ENCODE results near the gene MITD1. TPM values are rescaled to one million over a fixed set of nuclear protein-coding genes. Genes with fewer than 3 reads are reported as not detected.

The MITD1 gene
- total RNA-seq, 2 experiments from 2014 or later = 49.8 to 55.9 TPM

DNA sequence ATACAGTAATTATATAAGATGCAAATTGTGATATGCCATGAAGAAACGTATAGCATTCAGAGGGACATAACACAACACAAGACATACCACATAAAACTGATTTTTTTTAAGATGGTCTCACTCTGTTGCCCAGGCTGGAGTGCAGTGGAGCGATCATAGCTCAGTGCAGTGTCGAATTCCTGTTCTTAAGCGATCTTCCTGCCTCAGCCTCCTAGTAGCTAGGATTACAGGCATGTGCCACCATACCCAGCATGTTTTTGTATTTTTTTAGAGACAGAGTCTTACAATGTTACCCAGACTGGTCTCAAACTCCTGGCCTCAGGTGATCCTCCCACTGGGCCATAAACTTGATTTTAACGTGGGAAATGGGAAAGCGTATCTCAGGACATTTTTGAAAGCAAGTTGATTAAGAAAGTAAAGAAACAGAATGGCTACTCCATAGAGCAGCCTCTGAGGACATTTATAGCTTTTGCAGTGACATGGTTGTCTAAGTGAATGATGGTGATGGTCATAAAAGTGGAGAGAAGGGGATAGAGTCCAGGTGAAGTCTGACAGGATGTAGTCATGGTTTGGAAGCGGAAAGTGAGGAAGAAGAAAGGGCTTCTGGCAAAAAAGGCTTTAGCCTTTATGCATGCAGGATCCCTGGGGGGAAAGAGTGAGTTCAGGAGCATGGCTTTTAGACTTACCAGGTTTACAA lies 28.5 kb downstream of the MITD1 start:
- intact Hi-C loops (cut with micrococcal nuclease) = loop anchor here (10.0 kb wide), 1 partner anchor 182 kb away; the partner anchor contains the start of genes EIF5B and TXNDC9
- Mint-ChIP-seq H3K9me3 (no peaks in the 10 kb centered on the region), H3K27me3 (no peaks in the 10 kb centered on the region), H3K4me1 (ENCODE audit: low read depth) (peaks cover 32% of the 10 kb centered on the region), H3K27ac (no peak overlapping the region), H3K36me3 (ENCODE audit: low read depth) (peaks cover 2% of the 10 kb centered on the region), H3K4me3 (no peak overlapping the region)
- POLR2A ChIA-PET = interaction anchor here (0.5 to 2.7 kb wide), 2 partner anchors 11 to 504 kb away, joined by 3 to 11 read pairs; partner anchors contain the start of gene C2orf15
- ATAC-seq (no peak), DNase-seq (no peak)
- TF ChIP-seq, protein P1, sequence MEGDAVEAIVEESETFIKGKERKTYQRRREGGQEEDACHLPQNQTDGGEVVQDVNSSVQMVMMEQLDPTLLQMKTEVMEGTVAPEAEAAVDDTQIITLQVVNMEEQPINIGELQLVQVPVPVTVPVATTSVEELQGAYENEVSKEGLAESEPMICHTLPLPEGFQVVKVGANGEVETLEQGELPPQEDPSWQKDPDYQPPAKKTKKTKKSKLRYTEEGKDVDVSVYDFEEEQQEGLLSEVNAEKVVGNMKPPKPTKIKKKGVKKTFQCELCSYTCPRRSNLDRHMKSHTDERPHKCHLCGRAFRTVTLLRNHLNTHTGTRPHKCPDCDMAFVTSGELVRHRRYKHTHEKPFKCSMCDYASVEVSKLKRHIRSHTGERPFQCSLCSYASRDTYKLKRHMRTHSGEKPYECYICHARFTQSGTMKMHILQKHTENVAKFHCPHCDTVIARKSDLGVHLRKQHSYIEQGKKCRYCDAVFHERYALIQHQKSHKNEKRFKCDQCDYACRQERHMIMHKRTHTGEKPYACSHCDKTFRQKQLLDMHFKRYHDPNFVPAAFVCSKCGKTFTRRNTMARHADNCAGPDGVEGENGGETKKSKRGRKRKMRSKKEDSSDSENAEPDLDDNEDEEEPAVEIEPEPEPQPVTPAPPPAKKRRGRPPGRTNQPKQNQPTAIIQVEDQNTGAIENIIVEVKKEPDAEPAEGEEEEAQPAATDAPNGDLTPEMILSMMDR (IDR thresholded peaks at IDR 0.05) = no peak
- CTCF ChIA-PET = interaction anchor here (0.6 to 2.2 kb wide), 3 partner anchors 10 to 28 kb away, joined by 3 to 9 read pairs (median 4); partner anchors contain the start of genes C2orf15, MITD1 and MRPL30

GRCh38 chr2:99150706-99151105 lies 30.2 kb downstream of the MITD1 start:
- TF ChIP-seq, protein P1 (IDR thresholded peaks at IDR 0.05) = no peak
- H3K4me1 Mint-ChIP-seq (ENCODE audit: low read depth) = peaks cover 18% of the 10 kb centered on the region
- ChIA-PET POLR2A (interaction anchor here (1.0 kb wide), 1 partner anchor 10 kb away, joined by 4 read pairs; the partner anchor contains the start of gene C2orf15), CTCF (no interaction called here)
- H3K4me3 Mint-ChIP-seq = no peak overlapping the region
- no peaks in the 10 kb centered on the region for H3K9me3 Mint-ChIP-seq
- intact Hi-C loops (cut with micrococcal nuclease) = loop anchor here (10.0 kb wide), 1 partner anchor 184 kb away; the partner anchor contains the start of genes EIF5B and TXNDC9
- H3K36me3 Mint-ChIP-seq (ENCODE audit: low read depth) = peaks cover 1% of the 10 kb centered on the region
- DNase-seq (no peak), ATAC-seq (no peak)
- no peaks in the 10 kb centered on the region for H3K27me3 Mint-ChIP-seq
- H3K27ac Mint-ChIP-seq = no peak overlapping the region

- TF ChIP-seq, protein P1 (IDR thresholded peaks at IDR 0.05) = no peak
- DNase-seq (peak; percentile 98), ATAC-seq (peak; percentile 93)
- Mint-ChIP-seq H3K36me3 (ENCODE audit: low read depth) (peaks cover 14% of the 10 kb centered on the region), H3K9me3 (no peaks in the 10 kb centered on the region), H3K4me3 (peak within 1 kb of the TSS; percentile 94), H3K27me3 (no peaks in the 10 kb centered on the region), H3K27ac (peak within 1 kb of the TSS; percentile 86), H3K4me1 (ENCODE audit: low read depth) (peaks cover 16% of the 10 kb centered on the region)
- POLR2A ChIA-PET = interaction anchor here (0.7 to 2.5 kb wide), 8 partner anchors 9 to 349 kb away, joined by 3 to 16 read pairs (median 6); partner anchors contain the start of genes EIF5B, LIPT1, TSGA10 and TXNDC9
- intact Hi-C loops (cut with micrococcal nuclease) = no loop called here
- CTCF ChIA-PET = interaction anchor here (1.2 to 3.2 kb wide), 7 partner anchors 9 to 205 kb away, joined by 3 to 9 read pairs (median 6); partner anchors contain the start of genes CRACDL, LIPT1, MITD1 and MRPL30
Observed at GRCh38 chr2:99141110-99142108, 39.4 kb downstream of the MITD1 start, which contains the start of gene C2orf15. Gene C2orf15 (plus strand): TSS chr2:99141707. CDS start chr2:99150559, 8,852 bp downstream.

- DNase-seq (no peak), ATAC-seq (peak; percentile 22)
- peak overlapping the region; percentile 94 for H3K4me3 Mint-ChIP-seq
- no peaks in the 10 kb centered on the region for H3K9me3 Mint-ChIP-seq
- intact Hi-C loops (cut with micrococcal nuclease) = no loop called here
- peaks cover 13% of the 10 kb centered on the region for H3K36me3 Mint-ChIP-seq (ENCODE audit: low read depth)
- H3K27me3 Mint-ChIP-seq = no peaks in the 10 kb centered on the region
- POLR2A ChIA-PET = interaction anchor here (0.7 to 2.5 kb wide), 6 partner anchors 9 to 196 kb away, joined by 4 to 16 read pairs (median 8); partner anchors contain the start of genes EIF5B, LIPT1, TSGA10 and TXNDC9
- CTCF ChIA-PET = interaction anchor here (1.2 to 3.2 kb wide), 6 partner anchors 9 to 204 kb away, joined by 3 to 9 read pairs (median 5); partner anchors contain the start of genes CRACDL, LIPT1, MITD1 and MRPL30
- peak overlapping the region; percentile 86 for H3K27ac Mint-ChIP-seq
- TF ChIP-seq, protein P1 (IDR thresholded peaks at IDR 0.05) = no peak
- H3K4me1 Mint-ChIP-seq (ENCODE audit: low read depth) = peaks cover 16% of the 10 kb centered on the region
Observed at GRCh38 chr2:99140860-99141109, 40.1 kb downstream of the MITD1 start.

All from activated CD8-positive, alpha-beta T cell treated with anti-CD3 and anti-CD28 coated beads for 36 hours (primary cell).